Suprapubic skin (tissue), 4 donors: ENCODE data around the gene CTNNA2.

Experiments used
- CTCF ChIP-seq, 2 donors: fragments of 200-600 bp in 1 of 2; fragments of 450-650 bp in 1 of 2; sonication (generic) in 1 of 2; IDR thresholded peaks; one replicate each; pipeline ENCODE4 v1.5.1; 2016 to 2019; ENCODE audit warnings: antibody characterized with exemption in 2 of 2, mild to moderate bottlenecking in 1 of 2, moderate library complexity in 1 of 2
- POLR2A ChIP-seq, 2 donors: fragments of 450-650 bp; IDR thresholded peaks; one replicate each; pipeline ENCODE4 v1.6.1; 2017; ENCODE audit warnings: antibody characterized with exemption in 2 of 2, mild to moderate bottlenecking in 2 of 2, moderate library complexity in 2 of 2
- POLR2AphosphoS5 ChIP-seq, 3 donors: sonication (generic); formaldehyde crosslinking; IDR thresholded peaks; one replicate each; pipeline ENCODE4 v1.6.1; 2017; ENCODE audit warnings: antibody characterized with exemption in 3 of 3

- TF ChIP-seq CTCF (IDR thresholded peaks at IDR 0.05) = no peak
- no peak for TF ChIP-seq POLR2AphosphoS5 (IDR thresholded peaks at IDR 0.05)
- no peak for TF ChIP-seq POLR2A (IDR thresholded peaks at IDR 0.05)
These were observed 852.9 kb downstream of the CTNNA2 start for GRCh38 chr2:80365762-80366161.
